B cell (primary cell): Measurements from ENCODE around the gene ZMAT3. TPM values are rescaled to one million over a fixed set of nuclear protein-coding genes. Genes with fewer than 3 reads are reported as not detected.

Source experiments
- ATAC-seq: fragments of 200-7000 bp; cut with Tn5 transposase; one replicate; pipeline ENCODE4 v1.10.0; 2021; ENCODE audit warnings: low read depth, mild to moderate bottlenecking, moderate number of reproducible peaks, moderate library complexity
- CTCF ChIA-PET: fragments of 350-600 bp; sonication (Branson Sonifier 250); formaldehyde crosslinking; loops from one replicate; lab custom pipeline; 2021; ENCODE audit warnings: antibody characterized with exemption, inconsistent platforms; lab: Charles Lee
- POLR2A ChIA-PET: fragments of 350-600 bp; sonication (Branson Sonifier 250); formaldehyde crosslinking; loops from one replicate; lab custom pipeline; 2021; ENCODE audit warnings: antibody characterized with exemption; lab: Charles Lee
- DNase-seq: peaks from one replicate; pipeline ENCODE4 v3.0.0; 2013
- H2AFZ ChIP-seq: 2 replicates; pipeline ENCODE4 v1.6.1; 2012; ENCODE audit warnings: mild to moderate bottlenecking, low read depth, low read length; ENCODE audit not compliant: insufficient read depth, poor library complexity, severe bottlenecking
- H3K27ac ChIP-seq, 2 donors: 1 replicate in 1 of 2; 2 replicates in 1 of 2; pipeline ENCODE4 v1.5.1; 2012 to 2013; ENCODE audit warnings: low read length in 2 of 2, mild to moderate bottlenecking in 2 of 2, moderate library complexity in 1 of 2
- H3K27me3 ChIP-seq, 4 experiments: fragments of 200-600 bp in 1 of 4; sonication (generic) in 1 of 4; replicated peaks in 1 of 4; 1 replicate in 2 of 4; 2 replicates in 2 of 4; pipeline versions ENCODE4 v1.6.1 to v1.7.0; 2013 to 2016; ENCODE audit warnings: low read length in 3 of 4, mild to moderate bottlenecking in 2 of 4, mixed read lengths in 1 of 4, moderate library complexity in 1 of 4; ENCODE audit not compliant: insufficient read depth in 4 of 4, control insufficient read depth in 3 of 4; ENCODE audit errors: control extremely low read depth in 1 of 4
- H3K36me3 ChIP-seq, 2 experiments: replicated peaks in 1 of 2; 1 replicate in 1 of 2; 2 replicates in 1 of 2; pipeline versions ENCODE4 v1.6.1 to v1.7.1; 2013; ENCODE audit warnings: low read length in 1 of 2; ENCODE audit not compliant: insufficient read depth in 2 of 2, control insufficient read depth in 1 of 2; ENCODE audit errors: control extremely low read depth in 1 of 2, extremely low read depth in 1 of 2
- H3K4me1 ChIP-seq, 2 donors: fragments of 200-600 bp in 1 of 2; sonication (generic) in 1 of 2; 1 replicate in 1 of 2; 2 replicates in 1 of 2; pipeline versions ENCODE4 v1.5.1 to v1.6.1; 2013 to 2017; ENCODE audit warnings: low read length in 2 of 2; ENCODE audit not compliant: control insufficient read depth in 2 of 2, insufficient read depth in 2 of 2
- H3K4me2 ChIP-seq: replicated peaks from 2 replicates; pipeline ENCODE3; 2012; ENCODE audit warnings: mild to moderate bottlenecking, low read depth, low read length; ENCODE audit not compliant: poor library complexity, severe bottlenecking
- H3K4me3 ChIP-seq, 5 experiments: fragments of 200-600 bp in 1 of 5; sonication (generic) in 1 of 5; 1 replicate in 3 of 5; 2 replicates in 2 of 5; pipeline versions ENCODE4 v1.5.1 to v1.7.0; 2011 to 2016; ENCODE audit warnings: low read length in 4 of 5, mild to moderate bottlenecking in 4 of 5, low read depth in 2 of 5, control low read depth in 1 of 5, moderate library complexity in 1 of 5; ENCODE audit not compliant: insufficient read depth in 1 of 5; ENCODE audit errors: control extremely low read depth in 1 of 5, extremely low read depth in 1 of 5
- H3K79me2 ChIP-seq: fragments of 200-600 bp; sonication (generic); one replicate; pipeline ENCODE4 v1.6.0; 2016; ENCODE audit warnings: low read length; ENCODE audit not compliant: control insufficient read depth, insufficient read depth
- H3K9ac ChIP-seq: fragments of 200-600 bp; sonication (generic); 2 replicates; pipeline ENCODE4 v1.6.1; 2017; ENCODE audit warnings: mild to moderate bottlenecking, low read length, moderate library complexity
- H3K9me3 ChIP-seq, 3 donors: one replicate each; pipeline versions ENCODE4 v1.6.1 to v1.7.1; 2013; ENCODE audit warnings: low read length in 2 of 3; ENCODE audit not compliant: control insufficient read depth in 2 of 3, insufficient read depth in 1 of 3; ENCODE audit errors: control extremely low read depth in 1 of 3
- H4K20me1 ChIP-seq: 2 replicates; pipeline ENCODE4 v1.6.0; 2012; ENCODE audit warnings: mild to moderate bottlenecking, low read length; ENCODE audit not compliant: insufficient read depth, control insufficient read depth, poor library complexity, severe bottlenecking
- H3K27ac Mint-ChIP-seq: one replicate; pipeline ENCODE4 v1.8.0; 2021; ENCODE audit warnings: mixed read lengths
- H3K27me3 Mint-ChIP-seq: one replicate; pipeline ENCODE4 v1.8.0; 2021; ENCODE audit warnings: mixed read lengths
- H3K4me1 Mint-ChIP-seq: one replicate; pipeline ENCODE4 v1.8.0; 2021; ENCODE audit warnings: mixed read lengths
- H3K4me3 Mint-ChIP-seq: one replicate; pipeline ENCODE4 v1.8.0; 2021; ENCODE audit warnings: mixed read lengths
- H3K9me3 Mint-ChIP-seq: one replicate; pipeline ENCODE4 v1.8.0; 2022; ENCODE audit warnings: mixed read lengths; ENCODE audit not compliant: insufficient read depth
- EZH2 ChIP-seq: IDR thresholded peaks from 2 replicates; pipeline ENCODE4 v1.6.1; 2012; ENCODE audit warnings: borderline replicate concordance, low read depth, mild to moderate bottlenecking, moderate library complexity, low read length; ENCODE audit not compliant: insufficient read depth, poor library complexity, severe bottlenecking
- WGBS: methylation state at CpG from one replicate; pipeline ENCODE4 v1.1.5; 2013; ENCODE audit warnings: missing lambda C conversion rate; ENCODE audit not compliant: insufficient coverage; 5-methylcytosine and 5-hydroxymethylcytosine counted together
- intact Hi-C: fragments of 100-400 bp; cut with micrococcal nuclease; formaldehyde crosslinking; loops from one replicate; pipeline ENCODE4 v1.10.0; 2022
- polyA plus RNA-seq: library from polyadenylated mRNA; depleted of rRNA; stranded (reverse); fragments of >200 nt; gene quantifications from 2 replicates; pipeline ENCODE4 v1.2.3, GENCODE V29; 2012
- total RNA-seq, 2 donors: library from RNA; stranded (reverse); fragments of 120-200 nt in 1 of 2; gene quantifications; 1 replicate in 1 of 2; 2 replicates in 1 of 2; pipeline versions ENCODE4 v1.2.3 to v1.2.4, GENCODE V29; 2013 to 2022
- TF ChIP-seq, protein P1 (sequence below): fragments of 200-600 bp; IDR thresholded peaks from one replicate; pipeline ENCODE4 v1.8.0; 2022; ENCODE audit warnings: antibody characterized with exemption, mild to moderate bottlenecking

The ZMAT3 gene
- total and polyA plus RNA-seq, 2 donors (not counting 1 experiment from before 2014, with no cell fraction given) = 3.6 to 19.5 TPM

DNA sequence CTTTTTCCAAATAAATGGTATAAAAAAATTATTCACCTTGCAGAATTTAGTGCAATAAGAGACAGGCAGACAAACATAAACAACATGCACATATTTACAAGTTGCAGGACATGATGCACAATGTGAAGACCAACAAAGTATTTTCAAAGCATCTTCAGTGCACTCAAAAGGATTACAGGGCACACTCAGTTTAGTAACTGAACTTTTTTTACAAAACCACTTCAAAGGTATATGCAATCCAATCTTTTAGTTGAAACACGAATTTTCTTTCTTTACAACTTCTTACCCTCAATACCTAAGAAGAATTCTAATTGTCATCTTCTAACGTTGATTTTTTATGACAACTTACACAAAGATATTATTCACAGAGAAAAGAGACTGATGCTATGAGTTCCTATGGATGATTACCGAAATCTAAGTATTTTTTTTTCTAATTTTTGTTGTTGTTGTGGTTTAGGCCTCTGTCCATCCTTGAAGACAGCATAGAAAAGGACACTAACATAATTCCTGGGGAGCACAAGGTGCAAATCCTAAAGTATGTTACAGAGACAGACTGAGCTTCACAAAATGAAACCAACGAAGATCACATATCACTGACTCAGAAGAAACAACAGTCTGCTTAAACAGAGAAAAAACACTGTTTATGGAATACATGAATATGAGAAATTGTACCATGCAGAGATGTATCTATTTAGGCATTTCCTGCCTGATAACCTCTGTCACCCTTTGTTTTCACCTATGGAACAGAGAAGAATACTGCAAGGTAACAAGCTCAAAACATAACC, 50.3 kb downstream of the ZMAT3 start:
- H3K4me1 Mint-ChIP-seq = peaks cover 36% of the 10 kb centered on the region
- no peak overlapping the region for H3K4me3 Mint-ChIP-seq
- no CpG with 5 or more reads among the region's 4 CpGs for WGBS
- no peaks in the 10 kb centered on the region for H3K9me3 Mint-ChIP-seq
- no peaks in the 10 kb centered on the region for H3K9me3 ChIP-seq
- ChIA-PET CTCF (interaction anchor here (0.6 to 4.3 kb wide), 2 partner anchors 295 to 1768 kb away, joined by 3 to 23 read pairs; no protein-coding TSS in a partner anchor), POLR2A (no interaction called here)
- no peak for TF ChIP-seq EZH2
- TF ChIP-seq, protein P1, sequence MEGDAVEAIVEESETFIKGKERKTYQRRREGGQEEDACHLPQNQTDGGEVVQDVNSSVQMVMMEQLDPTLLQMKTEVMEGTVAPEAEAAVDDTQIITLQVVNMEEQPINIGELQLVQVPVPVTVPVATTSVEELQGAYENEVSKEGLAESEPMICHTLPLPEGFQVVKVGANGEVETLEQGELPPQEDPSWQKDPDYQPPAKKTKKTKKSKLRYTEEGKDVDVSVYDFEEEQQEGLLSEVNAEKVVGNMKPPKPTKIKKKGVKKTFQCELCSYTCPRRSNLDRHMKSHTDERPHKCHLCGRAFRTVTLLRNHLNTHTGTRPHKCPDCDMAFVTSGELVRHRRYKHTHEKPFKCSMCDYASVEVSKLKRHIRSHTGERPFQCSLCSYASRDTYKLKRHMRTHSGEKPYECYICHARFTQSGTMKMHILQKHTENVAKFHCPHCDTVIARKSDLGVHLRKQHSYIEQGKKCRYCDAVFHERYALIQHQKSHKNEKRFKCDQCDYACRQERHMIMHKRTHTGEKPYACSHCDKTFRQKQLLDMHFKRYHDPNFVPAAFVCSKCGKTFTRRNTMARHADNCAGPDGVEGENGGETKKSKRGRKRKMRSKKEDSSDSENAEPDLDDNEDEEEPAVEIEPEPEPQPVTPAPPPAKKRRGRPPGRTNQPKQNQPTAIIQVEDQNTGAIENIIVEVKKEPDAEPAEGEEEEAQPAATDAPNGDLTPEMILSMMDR = no peak
- H3K36me3 ChIP-seq = no peaks in the 10 kb centered on the region
- H4K20me1 ChIP-seq = no peaks in the 10 kb centered on the region
- no peaks in the 10 kb centered on the region for H3K27me3 Mint-ChIP-seq
- H3K9ac ChIP-seq = no peak overlapping the region
- peak overlapping the region; percentile 32 for H3K27ac Mint-ChIP-seq
- no peak overlapping the region for H3K4me2 ChIP-seq
- no peak overlapping the region for H3K27ac ChIP-seq
- DNase-seq (no peak), ATAC-seq (no peak)
- intact Hi-C loops = no loop called here
- no peaks in the 10 kb centered on the region for H3K79me2 ChIP-seq
- H3K27me3 ChIP-seq = no peaks in the 10 kb centered on the region
- no peak overlapping the region for H2AFZ ChIP-seq
- H3K4me1 ChIP-seq = peaks cover 16 to 25% of the 10 kb centered on the region in 2 donors
- H3K4me3 ChIP-seq = no peak overlapping the region

DNA sequence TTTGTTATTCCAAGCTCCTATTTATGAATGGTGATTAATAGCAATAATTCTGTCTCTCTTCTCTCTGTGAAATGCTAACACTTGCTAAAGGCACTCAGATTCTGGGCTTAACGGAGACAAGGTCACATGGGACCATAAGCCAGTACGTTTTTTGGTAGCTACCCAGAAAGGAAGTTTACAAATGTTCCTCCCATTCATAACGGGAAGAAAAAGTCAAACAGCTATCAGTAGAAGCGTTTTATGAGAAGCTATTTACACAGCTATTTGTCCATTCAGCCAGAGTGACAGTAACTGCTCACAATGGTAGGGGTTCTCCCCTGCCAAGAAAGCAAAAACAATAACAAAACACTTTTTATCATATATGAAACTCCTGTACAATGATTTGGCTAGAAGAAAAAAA, 51.5 kb downstream of the ZMAT3 start:
- H3K27ac ChIP-seq = peak overlapping the region in 1 of 2 donors; percentile 48
- Mint-ChIP-seq H3K27ac (no peak overlapping the region), H3K4me3 (peak overlapping the region; percentile 14), H3K4me1 (peaks cover 45% of the 10 kb centered on the region), H3K27me3 (no peaks in the 10 kb centered on the region), H3K9me3 (no peaks in the 10 kb centered on the region)
- CTCF ChIA-PET = interaction anchor here (0.6 to 4.3 kb wide), 7 partner anchors 8 to 296 kb away, joined by 3 to 23 read pairs (median 3); no protein-coding TSS in a partner anchor
- H3K9me3 ChIP-seq = no peaks in the 10 kb centered on the region
- no peaks in the 10 kb centered on the region for H3K79me2 ChIP-seq
- no peak for TF ChIP-seq EZH2
- TF ChIP-seq, protein P1 = no peak
- no peaks in the 10 kb centered on the region for H3K27me3 ChIP-seq
- H3K4me2 ChIP-seq = peak overlapping the region; percentile 17
- intact Hi-C loops = no loop called here
- H4K20me1 ChIP-seq = no peaks in the 10 kb centered on the region
- DNase-seq = no peak
- peak overlapping the region; percentile 7 for H2AFZ ChIP-seq
- no peak overlapping the region for H3K4me3 ChIP-seq
- WGBS = 40% methylated on average over 1 of the region's 4 CpGs
- H3K4me1 ChIP-seq = peaks cover 16 to 34% of the 10 kb centered on the region in 2 donors
- POLR2A ChIA-PET = no interaction called here
- H3K9ac ChIP-seq = no peak overlapping the region
- ATAC-seq = no peak
- no peaks in the 10 kb centered on the region for H3K36me3 ChIP-seq
